PC-9 (cell line): ENCODE data around the gene PMPCA.

Experiments
- CTCF ChIP-seq: fragments of 200-600 bp; sonication (generic); conservative IDR thresholded peaks from 2 replicates; pipeline ENCODE4 v1.6.1; 2017; ENCODE audit warnings: mixed run types, antibody characterized with exemption, mild to moderate bottlenecking, moderate library complexity
- EZH2 ChIP-seq: fragments of 200-600 bp; sonication (generic); IDR thresholded peaks from 2 replicates; pipeline ENCODE4 v1.8.0; 2017; ENCODE audit warnings: antibody characterized with exemption, low read depth

GRCh38 chr9:136400038-136400834, 10.2 kb upstream of the PMPCA start, which contains the start of gene SNAPC4:
- TF ChIP-seq CTCF (peak; percentile 85), EZH2 (no peak)
